A549 (cell line): ENCODE results near the gene CHCHD6.

Experiments
- BHLHE40 ChIP-seq: IDR thresholded peaks from 2 replicates; pipeline ENCODE4 v1.6.1; 2012; ENCODE audit warnings: low read depth, low read length, inconsistent platforms
- CTCF ChIP-seq: fragments of >200 bp; sonication (Bioruptor Twin); formaldehyde crosslinking; IDR thresholded peaks from 3 replicates; pipeline ENCODE4 v1.5.1; 2016
- EP300 ChIP-seq, 2 experiments: fragments of >200 bp; sonication (Bioruptor Twin); formaldehyde crosslinking; IDR thresholded peaks; 2 replicates in 1 of 2; 3 replicates in 1 of 2; pipeline ENCODE4 v1.6.1; 2016 to 2017
- MYC ChIP-seq: IDR thresholded peaks from 2 replicates; pipeline ENCODE4 v1.6.1; 2012; ENCODE audit warnings: mild to moderate bottlenecking, inconsistent platforms, low read length, improper control_type of control experiment, borderline replicate concordance
- NFE2L2 ChIP-seq: fragments of 150-350 bp; conservative IDR thresholded peaks from 2 replicates; pipeline ENCODE4 v1.6.1; 2014; ENCODE audit warnings: low read length
- PBX3 ChIP-seq: IDR thresholded peaks from 2 replicates; pipeline ENCODE4 v1.6.1; 2012
- POLR2A ChIP-seq: IDR thresholded peaks from 2 replicates; pipeline ENCODE4 v1.6.1; 2012; ENCODE audit warnings: mild to moderate bottlenecking, low read length
- SMC3 ChIP-seq: fragments of >200 bp; sonication (Bioruptor Twin); formaldehyde crosslinking; IDR thresholded peaks from 3 replicates; pipeline ENCODE4 v1.6.1; 2018; ENCODE audit warnings: inconsistent platforms
- ZFP36 ChIP-seq: fragments of 450-650 bp; IDR thresholded peaks from 2 replicates; pipeline ENCODE4 v1.6.1; 2014; ENCODE audit warnings: borderline replicate concordance; ENCODE audit not compliant: partially characterized antibody
- TF ChIP-seq, protein P1 (sequence below): IDR thresholded peaks from 2 replicates; pipeline ENCODE4 v1.6.1; 2012

DNA sequence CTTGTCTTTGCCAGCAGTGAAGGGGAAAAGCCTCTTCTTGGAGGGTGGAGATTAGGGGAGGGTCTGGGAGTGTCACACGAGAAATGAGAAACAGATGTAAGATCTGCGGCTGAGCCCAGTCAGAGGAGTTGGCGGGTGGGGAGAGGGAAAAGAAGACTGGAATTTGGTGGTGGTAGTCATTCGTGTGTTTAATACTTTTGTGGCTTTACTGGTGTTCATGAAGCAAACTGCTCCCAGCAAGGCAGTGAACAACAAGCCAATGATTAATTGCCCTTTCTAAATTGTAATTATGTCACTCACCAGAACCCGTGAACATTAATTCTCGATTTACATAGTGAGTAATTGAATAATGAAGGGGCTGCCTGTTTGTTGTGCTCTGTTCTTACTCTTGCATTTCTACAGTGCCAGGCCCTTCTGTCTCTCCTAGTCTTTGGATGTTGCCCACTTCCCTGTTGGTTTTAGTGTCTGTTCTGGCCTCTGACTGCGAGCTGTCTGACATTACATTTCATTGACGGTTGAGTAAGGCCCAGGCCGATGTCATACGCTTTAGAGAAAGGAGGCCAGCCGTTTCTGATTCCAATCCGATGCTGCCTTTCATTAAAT is 78.0 kb downstream of the CHCHD6 start:
- TF ChIP-seq BHLHE40, result no peak
- no peak for TF ChIP-seq SMC3
- TF ChIP-seq POLR2A, result no peak
- no peak for TF ChIP-seq MYC
- no peak for TF ChIP-seq CTCF
- TF ChIP-seq ZFP36, result no peak
- no peak for TF ChIP-seq EP300 (IDR thresholded peaks at IDR 0.05)
- no peak for TF ChIP-seq PBX3
- TF ChIP-seq, protein P1, sequence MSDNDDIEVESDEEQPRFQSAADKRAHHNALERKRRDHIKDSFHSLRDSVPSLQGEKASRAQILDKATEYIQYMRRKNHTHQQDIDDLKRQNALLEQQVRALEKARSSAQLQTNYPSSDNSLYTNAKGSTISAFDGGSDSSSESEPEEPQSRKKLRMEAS, result no peak
- no peak for TF ChIP-seq NFE2L2
